H9 (cell line): ENCODE data around the gene HS6ST2. TPM values are rescaled to one million over a fixed set of nuclear protein-coding genes. Genes with fewer than 3 reads are reported as not detected.

Experiments
- DNase-seq: peaks from one replicate; pipeline ENCODE4 v3.0.0-alpha.2; 2017
- H2AFZ ChIP-seq: one replicate; pipeline ENCODE4 v1.6.1; 2013; ENCODE audit warnings: mild to moderate bottlenecking, low read length, control low read depth, moderate library complexity
- H2AK5ac ChIP-seq: 2 replicates; pipeline ENCODE4 v1.6.1; 2013; ENCODE audit warnings: low read length, control low read depth, mixed read lengths; ENCODE audit not compliant: insufficient read length
- H2BK120ac ChIP-seq: one replicate; pipeline ENCODE4 v1.6.1; 2013; ENCODE audit warnings: low read depth, mild to moderate bottlenecking, low read length, control low read depth, inconsistent platforms; ENCODE audit not compliant: poor library complexity, severe bottlenecking
- H2BK12ac ChIP-seq: 2 replicates; pipeline ENCODE4 v1.6.1; 2013; ENCODE audit warnings: low read length, control low read depth, mixed read lengths, low read depth; ENCODE audit not compliant: insufficient read length
- H2BK15ac ChIP-seq: 2 replicates; pipeline ENCODE4 v1.6.1; 2013; ENCODE audit warnings: low read depth, low read length, control low read depth
- H2BK20ac ChIP-seq: one replicate; pipeline ENCODE4 v1.6.1; 2013; ENCODE audit warnings: low read depth, mild to moderate bottlenecking, low read length, control low read depth, inconsistent platforms; ENCODE audit not compliant: poor library complexity, severe bottlenecking
- H2BK5ac ChIP-seq: 2 replicates; pipeline ENCODE4 v1.6.1; 2013; ENCODE audit warnings: low read length, control low read depth, mixed read lengths; ENCODE audit not compliant: insufficient read length
- H3K14ac ChIP-seq: 2 replicates; pipeline ENCODE4 v1.6.1; 2013; ENCODE audit warnings: low read length, control low read depth; ENCODE audit not compliant: insufficient read depth
- H3K18ac ChIP-seq: 2 replicates; pipeline ENCODE4 v1.6.1; 2013; ENCODE audit warnings: low read depth, mild to moderate bottlenecking, mixed read lengths, low read length, control low read depth; ENCODE audit not compliant: insufficient read length
- H3K23ac ChIP-seq: 2 replicates; pipeline ENCODE4 v1.6.1; 2013; ENCODE audit warnings: low read length, control low read depth, mixed read lengths, low read depth; ENCODE audit not compliant: insufficient read length
- H3K23me2 ChIP-seq: 2 replicates; pipeline ENCODE4 v1.6.1; 2013; ENCODE audit warnings: low read depth, mild to moderate bottlenecking, mixed read lengths, low read length, control low read depth; ENCODE audit not compliant: insufficient read length, poor library complexity, severe bottlenecking
- H3K27ac ChIP-seq: 2 replicates; pipeline ENCODE4 v1.5.1; 2013; ENCODE audit warnings: low read length, control low read depth, mixed read lengths, low read depth; ENCODE audit not compliant: insufficient read length
- H3K27me3 ChIP-seq: 2 replicates; pipeline ENCODE4 v1.6.1; 2013; ENCODE audit warnings: low read length, control low read depth, inconsistent platforms; ENCODE audit not compliant: insufficient read depth
- H3K4ac ChIP-seq: 2 replicates; pipeline ENCODE4 v1.6.1; 2013; ENCODE audit warnings: low read depth, mild to moderate bottlenecking, control low read depth, inconsistent platforms, low read length, moderate library complexity
- H3K4me1 ChIP-seq: 2 replicates; pipeline ENCODE4 v1.6.1; 2013; ENCODE audit warnings: low read length, control low read depth, inconsistent platforms; ENCODE audit not compliant: insufficient read depth
- H3K4me2 ChIP-seq: 2 replicates; pipeline ENCODE4 v1.6.1; 2013; ENCODE audit warnings: low read length, control low read depth, mixed read lengths; ENCODE audit not compliant: insufficient read length, insufficient read depth
- H3K56ac ChIP-seq: 2 replicates; pipeline ENCODE4 v1.6.1; 2013; ENCODE audit warnings: low read depth, mild to moderate bottlenecking, mixed read lengths, low read length, control low read depth; ENCODE audit not compliant: insufficient read length
- H3K79me1 ChIP-seq: 2 replicates; pipeline ENCODE4 v1.6.1; 2013; ENCODE audit warnings: low read depth, mild to moderate bottlenecking, moderate library complexity, low read length, control low read depth, inconsistent platforms; ENCODE audit not compliant: insufficient read depth, poor library complexity, severe bottlenecking
- H3K79me2 ChIP-seq: 2 replicates; pipeline ENCODE4 v1.6.1; 2013; ENCODE audit warnings: low read length, control low read depth, inconsistent platforms; ENCODE audit not compliant: insufficient read depth
- H3K9ac ChIP-seq: 2 replicates; pipeline ENCODE4 v1.6.1; 2013; ENCODE audit warnings: low read length, control low read depth, mixed read lengths; ENCODE audit not compliant: insufficient read length; ENCODE audit errors: extremely low read depth
- H3K9me3 ChIP-seq: one replicate; pipeline ENCODE4 v1.6.1; 2013; ENCODE audit warnings: low read depth, low read length, inconsistent platforms; ENCODE audit not compliant: control insufficient read depth
- H3T11ph ChIP-seq: one replicate; pipeline ENCODE4 v1.6.1; 2013; ENCODE audit warnings: mild to moderate bottlenecking, low read length, control low read depth, inconsistent platforms
- H4K20me1 ChIP-seq: one replicate; pipeline ENCODE4 v1.6.1; 2013; ENCODE audit not compliant: control insufficient read depth, insufficient read length, insufficient read depth
- H4K5ac ChIP-seq: 2 replicates; pipeline ENCODE4 v1.6.1; 2013; ENCODE audit warnings: low read depth, mild to moderate bottlenecking, mixed read lengths, low read length, control low read depth; ENCODE audit not compliant: insufficient read length
- H4K8ac ChIP-seq: replicated peaks from 2 replicates; pipeline ENCODE4 v1.6.1; 2013; ENCODE audit warnings: low read length, control low read depth, mixed read lengths, low read depth; ENCODE audit not compliant: insufficient read length
- H4K91ac ChIP-seq: 2 replicates; pipeline ENCODE4 v1.6.1; 2013; ENCODE audit warnings: low read depth, mild to moderate bottlenecking, moderate library complexity, mixed read lengths, low read length, control low read depth; ENCODE audit not compliant: insufficient read length
- H3K27ac Mint-ChIP-seq, 3 experiments: 2 replicates in 2 of 3; 3 replicates in 1 of 3; pipeline ENCODE4 v1.8.0; 2020 to 2021; ENCODE audit warnings: mixed read lengths in 3 of 3, mild to moderate bottlenecking in 1 of 3, moderate library complexity in 1 of 3
- H3K27me3 Mint-ChIP-seq: 2 replicates; pipeline ENCODE4 v1.8.0; 2021; ENCODE audit warnings: low read depth, mild to moderate bottlenecking, moderate library complexity, mixed read lengths
- H3K36me3 Mint-ChIP-seq, 3 experiments: 2 replicates in 2 of 3; 3 replicates in 1 of 3; pipeline ENCODE4 v1.8.0; 2020 to 2021; ENCODE audit warnings: low read depth in 3 of 3, mixed read lengths in 3 of 3; ENCODE audit not compliant: insufficient read depth in 1 of 3
- H3K4me1 Mint-ChIP-seq, 2 experiments: 2 replicates each; pipeline ENCODE4 v1.8.0; 2020; ENCODE audit warnings: mixed read lengths in 2 of 2
- H3K4me3 Mint-ChIP-seq, 2 experiments: 2 replicates in 1 of 2; 3 replicates in 1 of 2; pipeline ENCODE4 v1.8.0; 2020 to 2021; ENCODE audit warnings: mild to moderate bottlenecking in 2 of 2, mixed read lengths in 2 of 2, moderate library complexity in 1 of 2
- H3K9me3 Mint-ChIP-seq, 2 experiments: 2 replicates in 1 of 2; 3 replicates in 1 of 2; pipeline ENCODE4 v1.8.0; 2020; ENCODE audit warnings: mild to moderate bottlenecking in 2 of 2, mixed read lengths in 2 of 2, moderate library complexity in 1 of 2
- CTCF ChIP-seq: fragments of 200-600 bp; sonication (generic); conservative IDR thresholded peaks from 3 replicates; pipeline ENCODE4 v1.8.0; 2021; ENCODE audit warnings: antibody characterized with exemption, mild to moderate bottlenecking
- WGBS: extraction: QIAGEN DNeasy Blood & Tissue Kit; methylation state at CpG from one replicate; pipeline ENCODE4 v1.1.7; 2013; ENCODE audit warnings: missing lambda C conversion rate, low lambda C conversion rate, mixed read lengths; ENCODE audit not compliant: insufficient read length; ENCODE audit errors: extremely low coverage; 5-methylcytosine and 5-hydroxymethylcytosine counted together
- total RNA-seq: library from RNA; stranded (reverse); gene quantifications from 2 replicates; pipeline ENCODE4 v1.2.1, GENCODE V29; 2021

HS6ST2 gene
- total RNA-seq, 1 experiment from 2014 or later = 4.8 TPM

GRCh38 chrX:132651421-132652086, 306.9 kb downstream of the HS6ST2 start:
- Histone ChIP-seq H4K5ac (no peak overlapping the region), H3K56ac (no peak overlapping the region), H4K20me1 (no peaks in the 10 kb centered on the region), H2BK120ac (no peak overlapping the region), H3K27me3 (no peaks in the 10 kb centered on the region), H3K4me1 (peaks cover 10% of the 10 kb centered on the region; the same call in 1 of the 2 replicates), H2BK15ac (no peak overlapping the region), H2AK5ac (no peak overlapping the region), H3K23ac (no peak overlapping the region), H3T11ph (no peak overlapping the region), H3K4me2 (no peak overlapping the region), H2BK5ac (no peak overlapping the region), H3K27ac (no peak overlapping the region), H3K9me3 (peaks cover 8% of the 10 kb centered on the region), H3K23me2 (no peaks in the 10 kb centered on the region), H3K18ac (no peak overlapping the region), H4K8ac (no peak overlapping the region), H2BK20ac (no peak overlapping the region), H3K79me1 (no peaks in the 10 kb centered on the region), H3K4ac (no peak overlapping the region), H4K91ac (no peak overlapping the region), H3K14ac (no peak overlapping the region), H2AFZ (peak overlapping the region; percentile 46), H3K79me2 (no peaks in the 10 kb centered on the region), H2BK12ac (no peak overlapping the region), H3K9ac (no peak overlapping the region)
- Mint-ChIP-seq H3K4me3 (no peak overlapping the region), H3K36me3 (peaks cover 0 to 7% (median 0%) of the 10 kb centered on the region in 3 experiments; a peak in 3 of 7 replicates), H3K27ac (peak overlapping the region in 1 of 3 experiments; percentile 42; a peak in 2 of 7 replicates), H3K9me3 (peaks cover 1 to 4% of the 10 kb centered on the region in 2 experiments; a peak in 3 of 5 replicates), H3K4me1 (peaks cover 27 to 28% of the 10 kb centered on the region in 2 experiments), H3K27me3 (peaks cover 27% of the 10 kb centered on the region)
- no CpG with 5 or more reads among the region's 2 CpGs for WGBS
- no peak for DNase-seq
- peak; percentile 59 for TF ChIP-seq CTCF
